OCI-LY1 (cell line): ENCODE data around the gene DHRSX.

Experiments used
- H2AFZ ChIP-seq: fragments of 200-600 bp; sonication (generic), shearing (Covaris generic); 2 replicates; pipeline ENCODE4 v1.6.0; 2014; ENCODE audit warnings: antibody characterized with exemption, mild to moderate bottlenecking, low read length
- H3F3A ChIP-seq: fragments of 200-600 bp; sonication (generic), shearing (Covaris generic); 2 replicates; pipeline ENCODE4 v1.6.0; 2014; ENCODE audit warnings: mild to moderate bottlenecking, antibody characterized with exemption, low read length, moderate library complexity; ENCODE audit not compliant: insufficient read depth
- H3K27ac ChIP-seq: fragments of 200-600 bp; sonication (generic); 2 replicates; pipeline ENCODE4 v1.5.1; 2014; ENCODE audit warnings: low read length, mixed run types, mild to moderate bottlenecking, low read depth; ENCODE audit not compliant: poor library complexity, severe bottlenecking
- H3K27me3 ChIP-seq: fragments of 200-600 bp; sonication (generic); 2 replicates; pipeline ENCODE4 v1.6.0; 2014; ENCODE audit warnings: antibody characterized with exemption, mild to moderate bottlenecking, low read length, moderate library complexity; ENCODE audit not compliant: insufficient read depth
- H3K36me3 ChIP-seq: fragments of 200-600 bp; sonication (generic); 2 replicates; pipeline ENCODE4 v1.6.1; 2014; ENCODE audit warnings: mild to moderate bottlenecking, antibody characterized with exemption, low read length, moderate library complexity, mixed read lengths; ENCODE audit not compliant: insufficient read depth
- H3K4me1 ChIP-seq: fragments of 200-600 bp; sonication (generic); 2 replicates; pipeline ENCODE4 v1.5.1; 2014; ENCODE audit warnings: mild to moderate bottlenecking, low read length, moderate library complexity; ENCODE audit not compliant: insufficient read depth, severe bottlenecking
- H3K4me2 ChIP-seq: fragments of 200-600 bp; sonication (generic), shearing (Covaris generic); 2 replicates; pipeline ENCODE4 v1.6.1; 2014; ENCODE audit warnings: low read length
- H3K4me3 ChIP-seq: fragments of 200-600 bp; sonication (generic); 2 replicates; pipeline ENCODE4 v1.5.1; 2014; ENCODE audit warnings: low read length, low read depth, mild to moderate bottlenecking, mixed read lengths; ENCODE audit not compliant: poor library complexity, severe bottlenecking
- H3K79me2 ChIP-seq: fragments of 200-600 bp; shearing (Covaris generic); 2 replicates; pipeline ENCODE4 v1.6.1; 2016; ENCODE audit warnings: mixed run types, low read length, mixed read lengths; ENCODE audit not compliant: insufficient read depth
- H3K9ac ChIP-seq: fragments of 200-600 bp; sonication (generic), shearing (Covaris generic); 2 replicates; pipeline ENCODE4 v1.6.1; 2014; ENCODE audit warnings: mild to moderate bottlenecking, low read length, mixed read lengths
- H3K9me2 ChIP-seq: fragments of 200-600 bp; sonication (generic), shearing (Covaris generic); 2 replicates; pipeline ENCODE4 v1.6.1; 2014; ENCODE audit warnings: low read depth, mild to moderate bottlenecking, low read length, mixed read lengths
- H3K9me3 ChIP-seq: fragments of 200-600 bp; shearing (Covaris generic); 2 replicates; pipeline ENCODE4 v1.6.1; 2014; ENCODE audit warnings: low read length, mixed read lengths
- H4K20me1 ChIP-seq: fragments of 200-600 bp; sonication (generic), shearing (Covaris generic); 2 replicates; pipeline ENCODE4 v1.6.0; 2016; ENCODE audit warnings: mild to moderate bottlenecking, low read length; ENCODE audit not compliant: insufficient read depth
- EZH2 ChIP-seq: fragments of 200-600 bp; sonication (generic), shearing (Covaris generic); IDR thresholded peaks from 2 replicates; pipeline ENCODE4 v1.8.0; 2017; ENCODE audit warnings: borderline replicate concordance, mixed run types, mild to moderate bottlenecking, antibody characterized with exemption, low read length, moderate library complexity, mixed read lengths
- TF ChIP-seq, protein P1 (sequence below): fragments of 200-600 bp; sonication (generic), shearing (Covaris generic); IDR thresholded peaks from 2 replicates; pipeline ENCODE4 v1.5.1; 2017; ENCODE audit warnings: mild to moderate bottlenecking, antibody characterized with exemption, low read length, moderate library complexity, mixed read lengths

The DHRSX gene

DNA sequence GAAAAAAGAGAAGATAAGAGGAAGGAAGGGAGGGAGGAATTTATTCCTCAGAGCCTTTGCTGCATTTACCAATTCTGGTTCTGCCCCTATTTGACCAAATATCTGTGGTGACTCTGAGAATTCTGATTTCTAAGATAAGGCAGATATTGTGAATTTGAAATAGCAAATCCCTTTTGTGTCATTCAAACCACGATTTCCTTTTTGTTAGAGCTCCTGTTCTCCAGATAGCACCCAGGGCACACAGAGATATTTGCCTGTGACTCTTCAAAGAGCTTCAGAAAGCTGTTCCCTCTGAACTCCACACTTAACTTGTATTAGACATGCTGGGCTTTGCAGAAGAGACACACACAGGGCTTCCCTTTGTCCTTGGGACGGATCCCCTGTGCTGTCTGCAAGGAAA, 272.2 kb downstream of the DHRSX start:
- H3K9me3 ChIP-seq: no peaks in the 10 kb centered on the region
- no peak overlapping the region for H3K9ac ChIP-seq
- H4K20me1 ChIP-seq: no peaks in the 10 kb centered on the region

GRCh38 chrX:2226906-2227656, 273.7 kb downstream of the DHRSX start:
- no peak overlapping the region for H3K4me3 ChIP-seq
- H2AFZ ChIP-seq: no peak overlapping the region
- H3K9ac ChIP-seq: no peak overlapping the region
- no peaks in the 10 kb centered on the region for H3K9me2 ChIP-seq
- H3K4me1 ChIP-seq: no peaks in the 10 kb centered on the region
- H4K20me1 ChIP-seq: no peaks in the 10 kb centered on the region
- H3K27me3 ChIP-seq: no peaks in the 10 kb centered on the region
- H3K27ac ChIP-seq: no peak overlapping the region
- H3K4me2 ChIP-seq: no peak overlapping the region
- H3F3A ChIP-seq: no peaks in the 10 kb centered on the region
- H3K9me3 ChIP-seq: no peaks in the 10 kb centered on the region
- H3K79me2 ChIP-seq: no peaks in the 10 kb centered on the region
- TF ChIP-seq, protein P1, sequence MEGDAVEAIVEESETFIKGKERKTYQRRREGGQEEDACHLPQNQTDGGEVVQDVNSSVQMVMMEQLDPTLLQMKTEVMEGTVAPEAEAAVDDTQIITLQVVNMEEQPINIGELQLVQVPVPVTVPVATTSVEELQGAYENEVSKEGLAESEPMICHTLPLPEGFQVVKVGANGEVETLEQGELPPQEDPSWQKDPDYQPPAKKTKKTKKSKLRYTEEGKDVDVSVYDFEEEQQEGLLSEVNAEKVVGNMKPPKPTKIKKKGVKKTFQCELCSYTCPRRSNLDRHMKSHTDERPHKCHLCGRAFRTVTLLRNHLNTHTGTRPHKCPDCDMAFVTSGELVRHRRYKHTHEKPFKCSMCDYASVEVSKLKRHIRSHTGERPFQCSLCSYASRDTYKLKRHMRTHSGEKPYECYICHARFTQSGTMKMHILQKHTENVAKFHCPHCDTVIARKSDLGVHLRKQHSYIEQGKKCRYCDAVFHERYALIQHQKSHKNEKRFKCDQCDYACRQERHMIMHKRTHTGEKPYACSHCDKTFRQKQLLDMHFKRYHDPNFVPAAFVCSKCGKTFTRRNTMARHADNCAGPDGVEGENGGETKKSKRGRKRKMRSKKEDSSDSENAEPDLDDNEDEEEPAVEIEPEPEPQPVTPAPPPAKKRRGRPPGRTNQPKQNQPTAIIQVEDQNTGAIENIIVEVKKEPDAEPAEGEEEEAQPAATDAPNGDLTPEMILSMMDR: no peak
- TF ChIP-seq EZH2: no peak
- H3K36me3 ChIP-seq: peaks cover 15% of the 10 kb centered on the region

More for the DNA sequence above, 272.2 kb downstream of the DHRSX start:
- no peaks in the 10 kb centered on the region for H3K27me3 ChIP-seq
- no peaks in the 10 kb centered on the region for H3K79me2 ChIP-seq
- no peaks in the 10 kb centered on the region for H3F3A ChIP-seq
- no peak overlapping the region for H2AFZ ChIP-seq
- H3K4me3 ChIP-seq: no peak overlapping the region
- no peaks in the 10 kb centered on the region for H3K9me2 ChIP-seq
- H3K27ac ChIP-seq: no peak overlapping the region
- peaks cover 10% of the 10 kb centered on the region for H3K36me3 ChIP-seq
- H3K4me2 ChIP-seq: no peak overlapping the region
- no peaks in the 10 kb centered on the region for H3K4me1 ChIP-seq
- no peak for TF ChIP-seq EZH2
- TF ChIP-seq, protein P1: no peak

GRCh38 chrX:2226182-2226581, 274.6 kb downstream of the DHRSX start:
- no peaks in the 10 kb centered on the region for H3K9me2 ChIP-seq

More at GRCh38 chrX:2226182-2226581, 274.6 kb downstream of the DHRSX start:
- H4K20me1 ChIP-seq: no peaks in the 10 kb centered on the region
- H2AFZ ChIP-seq: no peak overlapping the region
- no peaks in the 10 kb centered on the region for H3K27me3 ChIP-seq
- H3K9me3 ChIP-seq: no peaks in the 10 kb centered on the region
- no peaks in the 10 kb centered on the region for H3K4me1 ChIP-seq
- no peaks in the 10 kb centered on the region for H3K79me2 ChIP-seq
- no peaks in the 10 kb centered on the region for H3F3A ChIP-seq
- no peak overlapping the region for H3K27ac ChIP-seq
- no peak overlapping the region for H3K9ac ChIP-seq
- H3K4me2 ChIP-seq: no peak overlapping the region
- H3K36me3 ChIP-seq: peaks cover 22% of the 10 kb centered on the region
- no peak for TF ChIP-seq EZH2
- TF ChIP-seq, protein P1: no peak
- H3K4me3 ChIP-seq: no peak overlapping the region
